HG02763 (cell line): Measurements from ENCODE around the gene TOGARAM2.

Experiments
- ATAC-seq: cut with Tn5 transposase; IDR thresholded peaks from one replicate; pipeline ENCODE4 v1.9.1; 2021; ENCODE audit warnings: mild to moderate bottlenecking, moderate library complexity; ENCODE audit not compliant: unreplicated experiment

TOGARAM2 gene

DNA sequence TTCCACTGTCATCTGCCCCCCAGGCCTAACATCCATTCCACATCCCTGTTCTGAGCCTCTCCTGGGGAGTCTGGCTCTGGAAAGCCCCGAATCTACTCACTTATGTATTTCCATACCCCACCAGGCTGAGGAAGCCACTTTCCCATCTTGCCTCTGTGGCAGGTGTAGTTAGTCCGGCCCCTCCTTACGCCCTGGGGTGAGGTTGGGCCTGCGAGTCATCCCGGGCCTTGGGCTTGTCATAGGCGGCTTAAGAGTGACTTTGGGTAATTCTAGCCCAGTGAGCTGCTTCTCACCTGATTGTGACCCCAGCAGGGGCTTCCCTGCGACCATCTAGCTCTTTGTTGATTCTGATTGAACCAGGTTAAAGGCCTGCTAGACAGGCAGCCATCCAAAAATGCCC is 72.1 kb downstream of the TOGARAM2 start:
- no peak for ATAC-seq

DNA sequence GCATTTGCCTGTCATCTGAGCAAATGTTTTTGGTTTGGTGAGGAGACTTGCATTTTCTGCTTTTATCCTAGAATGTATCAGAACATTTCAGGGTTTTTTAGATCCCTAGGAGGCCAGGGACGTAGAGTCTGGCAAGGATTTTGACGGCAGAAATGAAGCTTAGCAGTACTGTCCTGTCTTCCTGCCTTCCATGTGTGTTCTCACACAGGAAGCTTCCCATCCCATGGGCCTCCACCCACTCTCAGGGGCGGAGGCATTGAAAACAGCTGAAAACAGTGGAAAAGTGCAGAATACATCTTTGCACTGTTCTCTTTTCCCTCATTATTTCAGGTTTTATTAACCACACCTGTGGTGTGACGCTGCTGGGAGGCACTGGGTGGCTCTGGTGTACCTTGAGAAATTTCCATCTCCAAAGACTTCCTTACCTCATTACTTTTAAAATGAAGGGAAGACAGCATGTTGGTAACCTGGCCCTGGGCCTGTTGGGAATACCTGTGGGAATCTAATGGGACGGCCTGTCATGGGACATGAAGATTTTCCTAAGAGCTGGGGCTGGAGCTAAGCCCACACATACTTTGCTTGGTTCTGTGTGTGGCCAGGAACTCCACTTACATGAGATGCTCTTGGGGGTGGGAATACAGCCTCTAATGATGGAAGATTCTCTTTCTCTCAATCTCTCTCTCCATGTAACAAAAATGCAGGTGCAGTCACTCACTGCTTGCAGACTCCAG is 72.7 kb downstream of the TOGARAM2 start:
- no peak for ATAC-seq

DNA sequence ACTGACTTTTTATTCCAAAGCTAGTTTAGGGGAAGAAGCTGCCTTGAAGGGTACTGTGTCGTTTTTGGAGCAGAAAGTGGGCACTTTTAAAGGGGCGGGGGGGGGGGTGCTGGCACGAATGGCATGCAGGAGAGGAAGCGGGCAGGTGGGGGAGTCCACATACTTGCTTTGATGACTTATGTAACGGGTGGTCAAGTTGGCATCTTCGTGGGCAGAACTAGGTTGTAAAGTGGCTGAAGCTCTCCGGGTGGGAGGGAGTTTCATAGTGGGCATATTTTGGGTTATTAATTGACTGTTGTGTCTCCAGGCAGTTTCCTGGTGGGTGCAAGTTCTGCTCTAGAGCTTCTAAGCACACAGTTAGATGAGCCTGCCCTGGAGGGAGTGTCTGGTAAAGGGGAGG is 73.3 kb downstream of the TOGARAM2 start:
- no peak for ATAC-seq

DNA sequence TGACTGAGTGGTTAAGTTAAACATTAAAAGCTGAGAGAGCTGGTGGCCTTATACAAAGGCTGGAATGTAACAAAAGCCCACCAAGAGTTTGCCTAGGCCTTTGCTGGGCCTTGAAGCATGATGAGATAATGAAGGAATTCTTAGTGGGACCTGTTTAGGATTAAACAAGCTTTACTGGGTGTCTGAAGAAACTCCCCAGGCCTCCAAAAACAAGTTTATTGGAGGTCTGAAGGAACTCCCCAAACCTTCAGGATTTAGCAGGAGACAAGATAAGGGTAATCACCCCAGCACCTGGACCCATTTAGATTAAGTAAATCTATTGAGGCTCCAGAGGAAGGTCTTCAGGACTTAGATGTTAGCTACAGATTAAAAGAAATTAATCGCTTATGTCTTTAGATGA is 74.5 kb downstream of the TOGARAM2 start:
- ATAC-seq: no peak

DNA sequence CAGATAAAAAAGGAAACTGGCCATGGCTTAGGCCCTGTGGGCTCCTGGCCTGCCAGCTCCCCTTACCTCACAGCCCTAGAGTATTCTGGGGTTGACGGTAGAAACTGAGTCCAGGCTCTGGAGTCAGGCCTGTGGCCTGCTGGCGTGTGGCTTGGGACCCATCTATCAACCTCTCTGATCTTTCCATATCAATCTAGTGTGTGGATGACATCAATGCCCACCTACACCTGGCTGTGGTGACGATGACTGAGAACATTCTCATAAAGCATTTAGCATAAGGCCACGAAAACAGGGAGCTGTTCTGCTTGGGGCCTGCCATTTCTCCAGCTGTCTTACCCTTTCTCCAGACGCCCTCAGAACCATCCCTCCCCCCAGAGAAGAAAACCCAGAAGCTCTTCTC is 75.4 kb downstream of the TOGARAM2 start:
- ATAC-seq: no peak

DNA sequence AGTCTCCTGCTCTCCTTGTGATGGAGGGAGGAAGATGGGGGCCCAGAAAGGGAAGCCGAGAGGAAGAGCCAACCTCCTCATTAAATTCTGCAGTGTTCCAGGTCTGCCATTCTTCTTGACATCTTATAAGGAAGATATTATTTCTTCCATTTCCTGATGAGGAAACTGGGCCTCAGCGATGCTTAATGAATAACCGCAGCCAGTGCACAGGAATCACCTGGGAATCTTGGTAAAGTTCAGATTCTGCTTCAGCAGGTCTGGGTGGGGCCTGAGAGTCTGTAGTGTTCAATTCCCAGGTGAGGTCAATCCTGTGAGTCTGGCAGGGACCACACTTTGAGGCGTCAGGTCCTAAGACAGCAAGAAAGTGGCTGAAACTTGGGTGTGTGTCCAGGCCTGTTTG is 75.9 kb downstream of the TOGARAM2 start:
- ATAC-seq: no peak

DNA sequence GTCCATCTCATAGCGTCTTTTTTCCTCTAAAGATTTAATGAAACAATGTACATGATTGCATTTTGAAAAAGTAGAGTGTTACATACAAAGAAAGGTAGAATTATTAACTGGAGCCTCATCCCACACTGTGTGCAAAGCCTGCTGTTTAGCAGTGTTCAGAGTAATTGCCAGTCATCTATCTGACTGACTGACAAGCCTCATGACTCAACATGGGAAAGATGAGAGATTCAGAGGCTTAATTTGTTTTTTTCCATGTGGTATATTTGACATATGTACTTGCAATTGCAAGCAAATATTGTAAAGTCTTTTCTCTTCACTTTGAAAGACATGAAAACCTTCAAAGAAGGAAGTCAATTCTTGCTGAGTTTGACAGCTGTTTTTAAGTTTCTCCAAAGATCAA is 78.5 kb downstream of the TOGARAM2 start:
- ATAC-seq: no peak

DNA sequence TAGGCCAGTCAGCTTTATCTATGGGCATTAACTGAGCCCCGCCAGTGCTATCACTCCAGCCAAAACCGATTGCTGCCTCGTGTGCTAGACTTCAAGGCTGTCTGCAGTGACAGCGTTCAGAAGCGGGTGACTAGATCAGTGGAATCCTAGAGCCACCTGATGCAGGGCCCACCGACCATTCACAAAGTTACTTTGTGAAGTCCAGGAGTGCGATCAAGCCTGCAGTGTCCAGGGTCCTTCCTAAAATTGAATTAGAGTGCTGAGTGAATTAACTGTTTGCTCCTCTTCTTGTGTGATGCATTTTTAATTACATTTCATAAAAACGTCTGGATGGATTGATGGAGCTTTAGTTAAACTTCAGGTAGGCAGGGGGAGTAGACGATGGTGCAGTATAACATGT is 79.3 kb downstream of the TOGARAM2 start:
- no peak for ATAC-seq

DNA sequence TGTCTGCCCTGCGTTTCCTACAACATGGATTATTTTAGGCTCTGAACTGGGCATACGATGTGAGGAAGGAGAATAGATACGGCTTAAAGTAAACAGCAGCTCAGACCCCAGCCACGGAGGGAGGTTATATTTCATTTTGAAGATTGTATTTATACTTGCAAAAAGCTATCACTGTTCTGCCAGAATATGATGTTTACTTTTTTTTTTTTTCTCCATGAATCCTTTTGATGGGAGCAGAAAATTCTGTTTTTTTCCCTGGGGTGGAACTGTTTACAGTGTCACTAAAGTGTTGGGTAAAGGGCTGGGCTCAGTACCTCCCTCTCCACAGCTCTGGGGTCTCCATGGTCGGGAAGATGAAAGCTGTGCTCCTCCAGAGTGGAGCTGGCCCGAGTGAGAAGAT is 80.1 kb downstream of the TOGARAM2 start:
- ATAC-seq: no peak

DNA sequence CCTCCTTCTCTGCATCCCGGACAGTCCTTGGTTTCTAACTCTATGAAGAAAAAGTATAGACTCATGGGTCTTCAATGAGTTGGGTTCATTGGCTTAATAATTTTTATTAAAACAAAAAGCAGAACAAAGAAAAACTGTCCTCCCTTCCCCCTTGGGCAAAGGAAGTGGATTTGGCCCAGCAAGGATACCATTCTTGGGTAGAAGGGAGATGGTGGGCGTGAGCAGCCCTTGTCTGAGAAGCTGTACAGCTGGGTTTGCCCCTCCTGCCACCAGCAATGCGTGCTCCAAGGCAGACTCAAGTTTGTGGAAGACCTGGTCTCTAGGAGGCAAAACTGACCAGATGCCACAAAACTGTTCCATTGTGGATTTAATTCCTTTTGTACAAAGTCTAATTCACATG is 80.5 kb downstream of the TOGARAM2 start:
- ATAC-seq: no peak

DNA sequence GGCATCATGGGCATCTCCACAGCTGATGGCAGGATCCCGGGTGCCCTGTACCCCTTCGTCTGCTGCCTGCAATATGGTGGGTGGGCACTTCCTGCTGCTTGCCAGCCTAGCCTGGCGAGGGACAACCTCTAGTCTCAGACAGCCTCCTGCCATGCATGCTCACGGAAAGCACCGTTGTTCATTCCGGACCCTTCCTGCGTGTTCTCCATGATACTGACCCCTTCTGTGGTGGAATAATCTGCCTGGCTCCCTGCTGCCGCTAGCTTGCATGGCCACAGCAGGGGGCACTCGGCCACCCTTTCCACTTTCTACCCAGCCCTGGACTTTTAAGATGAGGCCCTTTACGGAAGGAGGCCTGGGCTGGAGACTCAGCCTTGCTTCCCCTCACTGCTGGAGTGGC is 81.3 kb downstream of the TOGARAM2 start:
- ATAC-seq: no peak

DNA sequence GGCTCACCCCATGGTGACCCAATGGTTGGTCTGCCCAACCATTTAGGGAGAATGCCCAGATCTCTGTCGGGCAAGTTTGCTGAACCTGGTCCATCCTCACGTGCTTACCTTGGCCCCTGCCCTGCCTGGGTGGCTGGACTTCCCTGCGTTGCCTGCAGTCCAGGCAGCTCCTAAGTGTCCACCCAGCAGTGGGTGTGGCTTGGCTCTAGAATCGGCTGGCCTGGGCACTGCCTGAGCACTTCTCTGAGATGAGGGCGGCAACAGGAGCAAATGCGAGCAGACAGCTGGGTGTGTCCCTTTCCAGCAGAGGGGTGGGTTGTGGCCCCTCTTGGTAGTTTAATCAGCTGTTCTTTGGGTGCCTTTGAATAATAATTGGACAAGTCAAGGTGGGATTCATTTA is 82.0 kb downstream of the TOGARAM2 start:
- no peak for ATAC-seq

DNA sequence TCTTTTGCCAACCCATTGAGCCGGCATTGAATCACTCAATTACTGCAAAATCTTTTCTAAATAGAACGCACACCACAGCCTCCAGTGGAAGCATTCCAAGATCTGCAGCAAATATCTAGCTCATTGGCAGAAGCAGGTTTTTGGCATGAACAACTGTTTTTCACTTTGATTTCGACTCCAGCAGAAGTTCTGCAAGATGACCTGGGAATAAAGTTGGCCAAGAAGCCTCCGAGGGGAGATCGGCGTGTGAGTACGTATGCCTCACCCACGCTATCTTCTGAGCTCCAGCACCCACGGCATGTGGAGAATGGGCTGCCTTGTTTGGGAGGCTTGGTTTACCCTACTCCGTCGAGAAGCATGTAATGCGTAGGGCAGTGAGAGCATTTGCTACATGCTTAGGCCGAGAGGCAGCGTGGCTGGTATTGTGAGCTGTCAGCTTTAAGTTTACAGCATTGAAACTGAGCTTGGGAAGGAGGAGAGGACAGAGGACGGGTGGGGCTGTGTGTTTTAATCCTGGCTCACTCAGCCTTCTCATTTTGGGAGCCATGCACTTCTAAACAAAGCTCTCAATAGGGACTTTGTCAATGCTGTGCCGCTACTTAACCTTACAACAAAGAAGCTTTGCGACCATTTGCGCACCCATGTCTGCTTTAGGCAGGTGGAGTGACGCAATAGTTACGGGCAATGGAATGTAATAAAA is 82.7 kb downstream of the TOGARAM2 start:
- ATAC-seq: no peak

DNA sequence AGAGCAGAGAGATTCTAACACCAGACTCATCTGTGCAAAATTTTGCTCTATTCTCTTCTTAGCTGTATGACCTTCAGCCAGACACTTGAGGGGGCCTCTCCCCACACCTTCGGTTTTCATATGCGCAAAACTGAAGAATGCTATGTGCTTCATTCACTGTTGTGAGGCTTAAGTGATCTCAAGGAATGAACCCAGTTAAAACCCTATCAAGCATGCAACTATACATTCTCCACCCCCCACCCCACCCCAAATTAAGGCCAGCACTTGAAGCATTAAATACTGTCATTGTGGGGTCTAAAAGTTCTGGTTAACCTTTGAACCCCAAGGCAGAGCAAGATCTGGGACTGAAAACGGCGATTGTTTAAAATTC is 83.2 kb downstream of the TOGARAM2 start:
- ATAC-seq: no peak

DNA sequence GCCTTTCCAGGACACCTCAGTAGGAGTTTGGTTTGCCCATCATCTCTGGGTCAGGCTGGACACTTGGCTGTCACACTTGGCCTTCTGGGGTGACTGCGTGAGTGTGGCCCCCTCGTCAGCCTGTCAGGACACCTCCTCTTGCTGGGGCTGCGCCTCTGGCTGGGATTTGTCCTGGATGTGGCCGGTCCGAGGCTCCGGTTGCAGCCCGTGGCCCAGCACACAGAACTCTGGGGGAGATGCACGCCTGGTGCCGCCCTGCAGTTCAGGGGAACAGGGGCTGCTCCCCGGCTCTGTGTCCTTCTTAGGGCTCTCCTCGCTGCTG is 83.6 kb downstream of the TOGARAM2 start:
- ATAC-seq: no peak

DNA sequence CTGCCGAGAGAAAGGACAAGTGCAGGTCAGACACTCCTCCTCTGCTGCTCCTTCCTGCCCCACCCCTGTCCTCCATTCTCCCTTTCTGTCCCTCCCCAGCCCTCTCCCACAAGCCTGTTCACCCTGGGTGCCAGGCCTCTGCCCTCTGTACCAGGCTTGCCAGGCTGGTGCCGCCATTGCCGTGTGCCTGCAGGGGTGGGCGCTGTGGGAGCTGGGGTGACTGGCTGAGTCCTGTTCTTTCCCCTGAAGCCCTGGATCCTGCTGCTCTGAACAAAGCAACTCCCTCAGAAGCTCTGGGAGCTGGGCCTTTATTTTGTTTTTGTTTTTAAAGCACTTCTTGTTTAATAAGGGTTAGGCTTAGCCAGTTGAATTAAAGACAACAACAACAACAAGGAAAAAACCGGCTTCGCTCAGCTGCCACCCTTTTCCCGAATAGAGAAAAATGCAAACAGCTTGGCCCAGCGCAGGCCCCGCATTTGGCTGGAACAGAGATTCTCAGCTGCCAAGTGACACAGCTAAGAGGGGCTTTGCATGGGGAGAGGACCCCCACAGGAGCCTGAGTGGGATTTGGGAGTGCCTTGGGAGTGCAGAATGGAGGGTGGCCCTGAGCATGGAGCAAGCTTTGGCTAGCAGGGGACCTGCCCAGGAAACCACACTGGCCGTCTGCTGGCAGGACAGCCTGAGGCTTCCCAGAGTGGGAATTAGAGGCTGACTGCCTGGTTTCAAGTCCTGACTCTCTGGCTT is 84.1 kb downstream of the TOGARAM2 start:
- ATAC-seq: no peak

DNA sequence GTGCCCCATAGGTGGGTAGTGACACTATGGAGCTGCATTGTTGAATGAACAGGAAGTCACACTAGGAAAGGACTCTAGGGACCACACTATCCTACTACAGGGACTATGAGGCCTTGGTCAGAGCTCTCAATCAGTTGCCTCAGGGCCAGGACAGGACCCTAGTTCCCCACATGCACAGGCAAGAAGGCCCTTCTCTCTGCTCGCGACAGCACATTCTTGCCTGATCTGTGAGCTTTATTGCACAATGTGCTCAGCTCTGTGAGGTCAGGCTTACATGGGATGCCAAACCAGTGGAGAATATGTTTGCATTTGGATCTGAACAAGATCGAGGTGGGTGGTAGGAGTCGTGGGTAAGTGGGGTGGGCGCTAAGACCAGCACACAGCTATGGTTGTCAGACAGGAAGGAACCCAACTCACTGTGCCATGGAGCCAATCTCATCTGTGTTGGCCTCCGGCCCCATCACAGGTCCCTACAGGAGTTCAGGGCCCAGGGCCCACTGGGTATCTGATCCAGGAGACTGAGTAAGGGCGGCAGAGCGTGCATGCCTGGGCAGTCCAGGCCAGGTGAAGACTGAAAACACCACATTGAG is 85.3 kb downstream of the TOGARAM2 start:
- ATAC-seq: no peak

DNA sequence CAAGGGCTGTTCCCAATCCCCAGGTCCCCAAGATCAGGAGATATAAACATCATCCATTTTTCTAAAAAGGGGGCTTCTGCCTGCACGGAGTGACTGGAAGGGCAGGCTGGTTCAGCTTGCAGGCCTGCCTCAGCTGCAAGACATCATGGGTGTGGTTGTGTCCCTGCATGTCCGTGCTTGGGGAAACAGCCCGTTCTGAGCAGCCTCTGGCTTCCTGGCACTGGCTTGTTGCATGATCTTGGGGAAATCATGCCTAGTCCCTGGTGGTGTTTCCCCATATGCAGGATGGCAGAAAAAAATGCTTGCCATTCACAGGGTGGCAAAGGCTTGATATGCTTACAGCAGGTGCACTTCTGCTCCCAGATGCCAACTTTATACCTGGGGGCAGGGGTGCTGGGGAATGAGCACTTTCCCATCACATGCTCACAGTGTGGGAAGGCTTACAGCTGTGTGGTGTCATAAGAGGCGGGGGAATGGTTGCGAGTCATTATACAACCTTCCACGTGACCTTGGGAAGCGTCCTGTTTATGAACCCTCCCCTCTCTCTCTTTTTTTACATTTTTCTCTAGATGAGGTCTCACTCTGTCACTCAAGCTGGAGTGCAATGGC is 86.0 kb downstream of the TOGARAM2 start:
- ATAC-seq: no peak

DNA sequence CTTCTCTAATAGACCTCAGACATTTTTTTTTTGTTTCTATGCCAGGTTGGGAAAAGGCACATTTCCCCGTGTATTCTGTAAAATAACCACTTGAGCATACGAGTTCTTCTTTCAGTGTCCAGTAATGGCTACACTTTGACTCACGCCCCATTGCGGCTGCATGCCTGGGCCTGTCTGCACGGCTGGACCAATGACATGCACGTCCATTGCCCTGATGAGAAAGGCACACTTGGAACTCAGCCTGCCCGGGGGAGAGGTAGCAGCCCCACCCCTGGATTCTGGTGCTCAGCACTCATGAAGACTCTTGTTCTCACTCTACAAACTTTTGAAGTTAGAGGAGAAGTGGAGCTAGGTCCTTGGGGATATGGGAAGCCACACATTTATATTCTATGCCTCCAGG is 87.4 kb downstream of the TOGARAM2 start:
- no peak for ATAC-seq

DNA sequence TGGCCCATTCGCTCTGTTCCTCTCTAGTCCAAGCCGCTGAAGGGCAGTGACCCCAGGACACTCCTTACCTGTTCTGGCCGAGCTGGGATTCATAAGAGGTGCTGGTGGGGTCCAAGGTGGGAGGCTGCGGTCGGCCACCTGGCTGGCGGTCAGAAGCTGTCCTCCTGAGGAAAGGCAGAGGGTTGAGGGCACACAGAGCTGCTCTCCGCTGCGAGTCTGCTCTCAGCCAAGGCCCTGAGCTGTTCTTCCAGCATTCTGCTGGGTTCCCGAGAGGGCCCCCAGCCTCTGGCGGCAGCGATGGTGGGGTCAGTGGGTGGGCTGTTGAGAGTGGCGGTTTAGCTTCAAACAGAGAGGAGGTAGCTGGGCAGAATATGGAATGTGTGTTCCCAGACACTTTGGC is 89.4 kb downstream of the TOGARAM2 start:
- no peak for ATAC-seq
